HepG2 (cell line): ENCODE data around the gene KCNK2. TPM values are rescaled to one million over a fixed set of nuclear protein-coding genes. Genes with fewer than 3 reads are reported as not detected.

Source experiments
- ATAC-seq: fragments of 200-7000 bp; cut with Tn5 transposase; 3 replicates; pipeline ENCODE4 v1.9.1; 2020; ENCODE audit warnings: mild to moderate bottlenecking, moderate library complexity
- BruUV-seq: library from RNA; stranded (reverse); fragments of 400-500 nt; replicated peaks from 2 replicates; lab custom pipeline; 2021; lab: Mats Ljungman, UMichigan
- CTCF ChIA-PET: fragments of 300-600 bp; formaldehyde crosslinking; extraction: SDS; loops from one replicate; lab custom pipeline; 2021; ENCODE audit warnings: low total read pairs, inconsistent platforms, low intra/inter-chr PET ratio; lab: Yijun Ruan, JAX
- POLR2A ChIA-PET: fragments of 350-600 bp; sonication (Branson Sonifier 250); formaldehyde crosslinking; loops from one replicate; lab custom pipeline; 2020; ENCODE audit warnings: antibody characterized with exemption, inconsistent platforms; lab: Yijun Ruan, JAX
- DNase-seq: peaks from one replicate; pipeline ENCODE4 v3.0.0-alpha.2; 2015; ENCODE audit warnings: low spot score
- FAIRE-seq: peaks from 3 replicates; lab custom pipeline; 2011; peaks lifted over from hg19 to GRCh38; lab: Jason Lieb, UNC
- H2AFZ ChIP-seq: one replicate; pipeline ENCODE4 v1.6.1; 2011; ENCODE audit warnings: low read length, inconsistent platforms
- H3K27ac ChIP-seq: fragments of 300-600 bp; 3 replicates; pipeline ENCODE4 v1.8.0; 2011; ENCODE audit warnings: mixed run types, mild to moderate bottlenecking, mixed read lengths, low read length, inconsistent platforms; ENCODE audit not compliant: insufficient read depth; ENCODE audit errors: extremely low read length
- H3K27me3 ChIP-seq, 2 experiments: fragments of 200-600 bp in 1 of 2; 2 replicates in 1 of 2; 3 replicates in 1 of 2; pipeline versions ENCODE4 v1.6.0 to v1.8.0; 2011; ENCODE audit warnings: low read length in 2 of 2, mild to moderate bottlenecking in 2 of 2, moderate library complexity in 2 of 2, inconsistent platforms in 1 of 2; ENCODE audit not compliant: insufficient read depth in 2 of 2, control insufficient read depth in 1 of 2
- H3K36me3 ChIP-seq, 2 experiments: fragments of 200-600 bp in 1 of 2; replicated peaks in 1 of 2; 2 replicates in 1 of 2; 3 replicates in 1 of 2; pipeline versions ENCODE4 v1.5.1 to v1.8.0; 2011; ENCODE audit warnings: low read length in 2 of 2, inconsistent platforms in 1 of 2; ENCODE audit not compliant: insufficient read depth in 2 of 2, control insufficient read depth in 1 of 2
- H3K4me1 ChIP-seq: 2 replicates; pipeline ENCODE4 v1.5.1; 2012; ENCODE audit warnings: low read length, inconsistent platforms; ENCODE audit not compliant: insufficient read depth
- H3K4me2 ChIP-seq: 2 replicates; pipeline ENCODE4 v1.6.0; 2011; ENCODE audit warnings: low read depth, low read length, inconsistent platforms
- H3K4me3 ChIP-seq, 3 experiments: fragments of 200-600 bp in 1 of 3; sonication (generic), shearing (Covaris generic) in 1 of 3; replicated peaks in 1 of 3; 2 replicates each; pipeline ENCODE4 v1.5.1; 2011 to 2016; ENCODE audit warnings: low read length in 3 of 3, inconsistent platforms in 2 of 3, low read depth in 2 of 3, mild to moderate bottlenecking in 2 of 3, control low read depth in 1 of 3, mixed read lengths in 1 of 3; ENCODE audit not compliant: insufficient read depth in 1 of 3
- H3K79me2 ChIP-seq: one replicate; pipeline ENCODE4 v1.6.1; 2011; ENCODE audit warnings: low read length, inconsistent platforms; ENCODE audit not compliant: insufficient read depth
- H3K9ac ChIP-seq: 2 replicates; pipeline ENCODE4 v1.6.0; 2011; ENCODE audit warnings: mild to moderate bottlenecking, low read depth, low read length, inconsistent platforms; ENCODE audit not compliant: insufficient read depth
- H3K9me3 ChIP-seq: 2 replicates; pipeline ENCODE4 v1.5.1; 2012; ENCODE audit warnings: mild to moderate bottlenecking, low read length
- H4K20me1 ChIP-seq: 2 replicates; pipeline ENCODE4 v1.6.0; 2011; ENCODE audit warnings: inconsistent platforms, mild to moderate bottlenecking, low read length, moderate library complexity; ENCODE audit not compliant: insufficient read depth
- CEBPB ChIP-seq: IDR thresholded peaks from 2 replicates; pipeline ENCODE4 v1.6.1; 2011; ENCODE audit warnings: low read depth, low read length, improper control_type of control experiment, borderline replicate concordance
- JUNB ChIP-seq: sonication (generic); formaldehyde crosslinking; IDR thresholded peaks from 2 replicates; pipeline ENCODE4 v1.8.0; 2022; ENCODE audit warnings: missing genetic modification reagents, mild to moderate bottlenecking, borderline replicate concordance
- KLF11 ChIP-seq: IDR thresholded peaks from 2 replicates; pipeline ENCODE4 v1.6.1; 2016; ENCODE audit warnings: missing compliant biosample characterization
- LCORL ChIP-seq, 2 experiments: fragments of 450-650 bp in 1 of 2; sonication (generic) in 1 of 2; formaldehyde crosslinking in 1 of 2; IDR thresholded peaks; 2 replicates each; pipeline versions ENCODE4 v1.5.0 to v1.6.1; 2017 to 2020; ENCODE audit warnings: antibody characterized with exemption in 1 of 2, missing genetic modification reagents in 1 of 2
- PRDM4 ChIP-seq: sonication (generic); formaldehyde crosslinking; IDR thresholded peaks from 2 replicates; pipeline ENCODE4 v1.9.0; 2021; ENCODE audit warnings: missing genetic modification reagents, borderline replicate concordance
- PRPF4 ChIP-seq: fragments of 200-400 bp; formaldehyde crosslinking; IDR thresholded peaks from 2 replicates; pipeline ENCODE4 v1.6.1; 2016; ENCODE audit warnings: low read length, low read depth; ENCODE audit not compliant: poor library complexity, severe bottlenecking
- TBP ChIP-seq: sonication (generic); formaldehyde crosslinking; IDR thresholded peaks from 2 replicates; pipeline ENCODE4 v1.5.0; 2020; ENCODE audit warnings: missing genetic modification reagents
- UBTF ChIP-seq: sonication (generic); formaldehyde crosslinking; IDR thresholded peaks from 2 replicates; pipeline ENCODE4 v1.4.0; 2020; ENCODE audit warnings: mild to moderate bottlenecking, missing genetic modification reagents
- ZBTB43 ChIP-seq: sonication (generic); formaldehyde crosslinking; conservative IDR thresholded peaks from 2 replicates; pipeline ENCODE4 v1.4.0; 2020; ENCODE audit warnings: missing genetic modification reagents
- ZNF263 ChIP-seq: sonication (generic); formaldehyde crosslinking; IDR thresholded peaks from 2 replicates; pipeline ENCODE4 v1.4.0; 2020; ENCODE audit warnings: missing genetic modification reagents
- ZNF557 ChIP-seq: sonication (generic); formaldehyde crosslinking; IDR thresholded peaks from 2 replicates; pipeline ENCODE4 v1.4.0; 2020; ENCODE audit warnings: missing genetic modification reagents
- ZNF563 ChIP-seq: sonication (generic); formaldehyde crosslinking; IDR thresholded peaks from 2 replicates; pipeline ENCODE4 v1.8.0; 2022; ENCODE audit warnings: mild to moderate bottlenecking, moderate library complexity, missing genetic modification reagents
- ZNF570 ChIP-seq: sonication (generic); formaldehyde crosslinking; IDR thresholded peaks from 2 replicates; pipeline ENCODE4 v1.4.0; 2020; ENCODE audit warnings: mild to moderate bottlenecking, missing genetic modification reagents, borderline replicate concordance
- ZNF710 ChIP-seq: sonication (generic); formaldehyde crosslinking; IDR thresholded peaks from 2 replicates; pipeline ENCODE4 v1.5.0; 2020; ENCODE audit warnings: mild to moderate bottlenecking, missing genetic modification reagents, borderline replicate concordance
- WGBS: methylation state at CpG from one replicate; pipeline ENCODE4 v1.1.6; 2017; ENCODE audit warnings: low lambda C conversion rate; 5-methylcytosine and 5-hydroxymethylcytosine counted together
- in situ Hi-C: cut with HindIII; loops from 2 replicates; pipeline ENCODE4 v1.10.0; 2017; ENCODE audit warnings: low pct_unique_long_range_greater_than_20kb; ENCODE audit not compliant: extremely low pct_ligation_motif_present
- intact Hi-C: fragments of 100-400 bp; cut with micrococcal nuclease; formaldehyde crosslinking; loops from one replicate; pipeline ENCODE4 v1.10.0; 2022; ENCODE audit not compliant: unreplicated experiment
- polyA plus RNA-seq, 8 experiments: library from polyadenylated mRNA; depleted of rRNA in 3 of 8; stranded (reverse) in 7 of 8; unstranded in 1 of 8; fragments of >200 nt; fragmentation: Illumina TruSeq in 4 of 8; extraction: Trizol in 4 of 8; gene quantifications; 2 replicates each; pipeline versions ENCODE4 v1.2.1 to v1.2.3, GENCODE V29; 2011 to 2016; ENCODE audit warnings: low read depth in 4 of 8, missing spikeins in 1 of 8, mixed read lengths in 1 of 8; ENCODE audit not compliant: insufficient read depth in 1 of 8
- total RNA-seq, 5 experiments: library from RNA; depleted of rRNA; stranded (reverse); fragments of >200 nt; fragmentation: Illumina TruSeq; extraction: Trizol; gene quantifications; 2 replicates each; pipeline ENCODE4 v1.2.3, GENCODE V29; 2016; ENCODE audit warnings: low read depth in 1 of 5

KCNK2 gene
- total and polyA plus RNA-seq, 2 of the 13 experiments (the other 11 are each of a cell fraction or from before 2014, with no cell fraction given): not detected

GRCh38 chr1:215054266-215054665 lies 28.3 kb upstream of the KCNK2 start:
- ChIA-PET CTCF (no interaction called here), POLR2A (no interaction called here)
- no peaks in the 10 kb centered on the region for H3K27me3 ChIP-seq
- no peaks in the 10 kb centered on the region for H3K79me2 ChIP-seq
- intact Hi-C loops: no loop called here
- H3K9me3 ChIP-seq: no peaks in the 10 kb centered on the region
- BruUV-seq: no TSS peak
- H4K20me1 ChIP-seq: no peaks in the 10 kb centered on the region
- no peaks in the 10 kb centered on the region for H3K36me3 ChIP-seq
- no peak overlapping the region for H2AFZ ChIP-seq
- H3K4me2 ChIP-seq: no peak overlapping the region
- H3K9ac ChIP-seq: no peak overlapping the region
- no peak for ATAC-seq
- TF ChIP-seq PRPF4 (no peak), KLF11 (CRISPR knock-in tag) (no peak), ZNF570 (CRISPR knock-in tag) (no peak), ZNF263 (CRISPR knock-in tag) (no peak), TBP (CRISPR knock-in tag) (no peak), JUNB (CRISPR knock-in tag) (no peak), ZBTB43 (CRISPR knock-in tag) (no peak), UBTF (CRISPR knock-in tag) (no peak), ZNF710 (CRISPR knock-in tag) (no peak), ZNF563 (CRISPR knock-in tag) (no peak), CEBPB (no peak), PRDM4 (CRISPR knock-in tag) (no peak), ZNF557 (CRISPR knock-in tag) (no peak), LCORL (IDR thresholded peaks at IDR 0.05) (no peak), LCORL (CRISPR knock-in tag; IDR thresholded peaks at IDR 0.05) (no peak)
- TF ChIP-seq, all 625 proteins: peak for 0
- Histone ChIP-seq H3K27ac (no peak overlapping the region), H3K4me1 (no peaks in the 10 kb centered on the region), H3K4me3 (no peak overlapping the region)
- in situ Hi-C loops: no loop called here
- DNase-seq (no peak), FAIRE-seq (no peak)
- 42% methylated on average over 6 of the region's 6 CpGs for WGBS
